ENCODE results near the gene GNB1L.
"Not testable (repeated sequence)": the region's sequence is repeated elsewhere in the genome, so short reads cannot be mapped to it uniquely, and the experiment has no call there.

Gene GNB1L

DNA sequence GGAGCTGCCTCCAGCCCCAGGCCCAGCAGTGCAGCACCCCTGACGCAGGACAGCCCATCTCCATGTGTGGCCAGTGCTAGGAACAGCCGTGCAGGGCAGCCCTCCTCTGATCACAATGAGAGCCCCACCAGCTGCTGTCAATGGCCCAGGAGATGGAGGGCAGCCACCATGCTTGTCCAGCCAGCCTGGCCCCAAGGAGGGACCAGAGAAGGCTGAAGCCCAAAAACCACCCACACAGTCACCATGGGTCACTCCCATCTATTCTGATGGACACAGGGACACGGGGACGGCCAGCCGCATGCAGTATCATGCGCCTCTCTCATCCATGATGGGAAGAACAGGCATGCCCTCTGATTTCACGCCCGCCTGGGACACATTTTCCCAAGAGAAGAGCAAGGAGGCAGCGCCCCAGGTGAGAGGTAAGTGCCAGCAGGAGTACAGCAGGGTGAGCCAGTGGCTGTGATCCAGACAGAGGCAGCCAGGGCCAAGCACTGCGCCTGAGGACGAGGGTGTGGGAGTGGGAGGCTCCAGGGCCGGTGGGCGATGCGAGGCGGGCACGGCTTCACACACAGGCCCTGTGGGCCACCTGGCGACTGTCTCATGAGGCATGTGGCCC is 33.6 kb upstream of the GNB1L start:
- DNase-seq: no peak

DNA sequence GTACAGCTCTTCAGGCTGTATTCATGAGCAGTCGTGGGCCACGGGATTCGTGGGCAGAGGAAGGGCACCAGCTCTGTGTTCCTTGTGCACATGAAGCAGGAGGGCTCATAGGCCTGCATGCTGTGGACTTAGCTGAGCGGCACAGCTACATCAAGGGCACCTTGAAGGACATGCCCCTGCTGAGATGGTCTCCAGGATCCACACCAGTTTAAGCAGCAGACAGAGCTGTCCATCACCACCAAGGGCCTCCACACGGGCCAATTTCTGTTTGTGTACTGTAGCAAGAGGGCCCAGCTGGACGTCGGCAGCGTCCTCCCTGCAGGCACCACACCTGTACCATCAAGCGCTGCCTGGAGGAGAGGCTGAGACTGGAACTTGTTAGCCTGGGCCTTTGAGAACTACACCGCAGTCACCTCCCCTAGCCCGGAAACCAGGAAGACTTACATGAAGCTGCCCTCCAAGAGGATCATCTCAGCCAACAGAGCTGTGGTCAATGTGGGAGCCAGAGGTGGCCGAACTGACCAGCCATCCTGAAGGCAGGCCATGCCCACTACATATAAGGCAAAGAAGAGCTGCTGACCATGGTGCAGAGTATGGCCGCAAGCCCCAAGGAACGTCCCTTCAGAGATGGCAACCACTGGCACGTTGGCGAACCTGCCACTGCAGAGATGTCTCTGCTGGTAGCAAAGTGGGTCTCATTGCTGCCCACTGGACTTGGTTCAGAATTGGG is 32.7 kb upstream of the GNB1L start:
- no peak for DNase-seq

GRCh38 chr22:19886605-19887255 is 32.1 kb upstream of the GNB1L start:
- no peak for DNase-seq

DNA sequence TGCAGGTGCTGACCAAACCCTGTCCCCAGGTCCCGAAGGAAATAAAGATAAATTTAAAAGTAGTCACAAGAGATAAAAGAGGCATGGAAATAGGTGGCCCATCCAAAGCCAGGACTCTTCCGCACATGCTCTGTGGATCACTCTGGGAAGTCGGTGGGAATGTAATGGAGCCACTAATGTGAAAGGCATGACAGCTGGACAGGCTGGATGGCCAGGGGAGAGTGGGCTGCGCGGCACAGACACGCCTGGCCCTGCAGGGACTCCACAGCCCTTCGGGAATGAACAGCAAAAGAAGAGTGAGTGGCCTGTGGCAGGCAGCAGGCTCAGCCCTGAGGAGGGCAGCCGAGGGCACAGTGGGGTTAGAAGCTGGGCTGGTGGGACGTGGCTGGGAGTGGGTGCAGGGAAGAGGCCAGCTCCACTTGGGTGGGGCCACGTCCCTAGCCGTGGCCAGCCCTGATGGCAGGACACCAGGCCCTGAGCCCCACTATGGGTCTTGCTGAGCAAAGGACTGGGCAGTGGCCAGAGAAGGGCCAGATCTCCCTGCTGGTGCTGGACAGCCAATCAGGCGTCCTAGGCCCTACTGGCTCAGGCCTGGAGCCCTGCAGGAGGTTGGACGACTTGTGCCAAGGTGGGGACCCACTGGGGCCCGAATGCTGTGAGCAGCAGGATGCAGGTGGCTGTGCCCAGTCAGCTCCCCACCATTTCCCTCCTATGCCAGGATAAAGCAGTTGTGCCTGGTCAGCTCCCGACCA is 31.3 kb upstream of the GNB1L start:
- DNase-seq: no peak

GRCh38 chr22:19884954-19885751 is 30.5 kb upstream of the GNB1L start:
- DNase-seq: no peak

GRCh38 chr22:19884161-19884953 is 29.7 kb upstream of the GNB1L start:
- no peak for DNase-seq

DNA sequence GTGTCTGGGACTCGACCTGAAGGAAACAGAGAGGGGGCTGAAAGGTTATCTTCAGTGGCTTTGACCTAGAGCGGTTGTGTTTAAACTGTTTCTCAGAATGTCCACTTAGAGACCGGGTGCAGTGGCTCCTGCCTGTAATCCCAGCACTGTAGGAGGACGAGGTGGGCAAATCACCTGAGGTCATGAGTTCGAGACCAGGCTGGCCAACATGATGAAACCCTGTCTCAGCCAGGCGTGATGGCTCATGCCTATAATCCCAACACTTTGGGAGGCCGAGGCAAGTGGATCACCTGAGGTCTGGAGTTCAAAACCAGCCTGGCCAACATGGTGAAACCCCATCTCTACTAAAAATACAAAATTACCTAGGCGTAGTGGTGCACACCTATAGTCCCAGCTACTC is 28.8 kb upstream of the GNB1L start:
- DNase-seq: not testable (repeated sequence)

- no peak for DNase-seq
Measured at GRCh38 chr22:19882446-19883381, 28.0 kb upstream of the GNB1L start.

DNA sequence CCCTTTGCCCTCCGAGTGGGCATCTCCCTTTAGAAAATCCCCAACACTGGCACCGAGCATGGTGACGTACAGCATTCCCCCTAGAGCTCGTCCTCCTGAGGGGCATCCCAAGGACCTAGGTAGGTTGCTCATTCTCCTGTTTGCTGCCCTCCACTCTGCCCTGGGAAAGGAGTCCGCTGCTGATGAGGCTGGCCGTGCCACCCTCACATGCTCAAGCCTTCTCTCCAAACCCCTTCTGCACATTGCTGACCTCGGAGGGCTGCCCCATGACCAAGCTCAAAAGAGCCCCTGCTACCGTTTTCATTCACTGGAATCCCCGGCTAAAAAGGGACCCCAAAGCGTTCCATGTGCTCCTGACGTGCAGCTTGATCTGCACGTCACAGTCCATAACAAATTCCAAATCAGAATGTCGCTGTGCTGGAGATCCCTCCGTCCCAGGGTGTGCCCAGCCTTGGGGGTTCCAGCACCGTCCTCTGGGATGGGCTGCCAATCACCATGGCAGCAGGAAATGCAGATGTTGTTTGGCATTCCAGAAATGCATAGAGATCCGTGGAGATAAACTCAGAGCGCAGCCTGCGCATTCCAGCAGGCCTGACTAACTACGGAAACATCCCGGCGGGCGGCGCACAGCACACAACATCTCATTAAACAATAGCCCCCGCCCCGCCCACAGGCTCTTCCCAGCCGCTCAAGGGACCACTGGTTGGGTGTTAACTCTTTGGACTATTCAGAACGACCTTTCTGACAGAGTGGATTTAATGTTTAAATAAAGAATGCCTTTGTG is 26.3 kb upstream of the GNB1L start:
- DNase-seq: no peak

DNA sequence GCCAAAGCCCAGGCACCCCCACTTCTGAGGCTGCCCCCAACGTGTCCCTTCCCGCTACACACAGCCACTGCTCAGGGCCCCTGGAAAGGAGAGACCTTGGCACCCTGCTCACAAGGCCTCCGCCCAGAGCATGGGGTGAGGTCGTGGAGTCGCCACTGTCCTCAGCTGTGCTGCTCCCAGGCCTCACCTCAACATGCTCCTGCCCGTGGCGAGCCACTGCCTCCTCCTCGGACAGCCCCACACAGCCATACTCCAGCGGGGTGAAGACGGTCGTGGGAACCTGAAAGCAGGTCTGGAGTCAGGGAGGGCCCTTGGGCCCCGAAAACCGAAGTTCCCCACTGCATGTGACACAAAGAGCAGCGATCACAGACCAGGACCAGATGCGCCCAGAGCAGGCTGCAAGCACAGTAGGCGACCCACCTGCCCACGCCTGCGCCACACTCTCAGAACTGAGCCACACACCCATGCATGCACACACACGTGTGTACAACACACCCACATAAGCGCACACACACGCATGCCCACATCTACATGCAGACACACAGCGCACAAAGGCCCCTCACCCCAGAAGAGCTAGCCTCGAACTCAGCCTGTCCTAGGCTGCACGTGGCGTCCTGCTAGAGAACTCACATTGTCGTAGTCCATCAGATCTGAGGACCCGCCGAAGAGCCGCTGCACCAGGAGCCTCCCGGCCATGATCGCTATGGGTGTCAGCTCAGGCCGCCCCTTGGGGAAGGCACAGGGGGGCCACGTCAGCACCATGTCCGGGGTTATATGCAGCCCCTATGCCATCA is 25.5 kb upstream of the GNB1L start:
- no peak for DNase-seq

GRCh38 chr22:19879643-19879991 is 24.9 kb upstream of the GNB1L start:
- no peak for DNase-seq

DNA sequence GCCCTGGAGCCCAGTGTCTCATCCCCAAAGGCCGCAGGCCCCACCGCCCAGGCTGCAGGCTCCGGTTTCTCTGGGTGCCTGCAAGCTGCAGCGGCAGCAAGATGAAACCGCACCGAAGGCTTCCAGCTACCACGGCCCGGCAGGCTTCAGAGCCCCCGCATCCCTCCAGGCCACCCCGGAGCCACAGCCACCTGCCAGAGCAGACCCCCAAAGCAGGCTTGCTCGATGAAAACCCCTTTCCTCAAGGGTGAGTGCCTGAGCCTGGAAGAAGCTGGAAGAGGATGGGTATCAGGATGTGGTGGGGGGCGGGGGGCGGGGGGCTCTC is 24.5 kb upstream of the GNB1L start:
- DNase-seq: no peak

GRCh38 chr22:19878461-19879245 is 24.0 kb upstream of the GNB1L start:
- no peak for DNase-seq

GRCh38 chr22:19877626-19878339 is 23.1 kb upstream of the GNB1L start:
- DNase-seq: no peak

DNA sequence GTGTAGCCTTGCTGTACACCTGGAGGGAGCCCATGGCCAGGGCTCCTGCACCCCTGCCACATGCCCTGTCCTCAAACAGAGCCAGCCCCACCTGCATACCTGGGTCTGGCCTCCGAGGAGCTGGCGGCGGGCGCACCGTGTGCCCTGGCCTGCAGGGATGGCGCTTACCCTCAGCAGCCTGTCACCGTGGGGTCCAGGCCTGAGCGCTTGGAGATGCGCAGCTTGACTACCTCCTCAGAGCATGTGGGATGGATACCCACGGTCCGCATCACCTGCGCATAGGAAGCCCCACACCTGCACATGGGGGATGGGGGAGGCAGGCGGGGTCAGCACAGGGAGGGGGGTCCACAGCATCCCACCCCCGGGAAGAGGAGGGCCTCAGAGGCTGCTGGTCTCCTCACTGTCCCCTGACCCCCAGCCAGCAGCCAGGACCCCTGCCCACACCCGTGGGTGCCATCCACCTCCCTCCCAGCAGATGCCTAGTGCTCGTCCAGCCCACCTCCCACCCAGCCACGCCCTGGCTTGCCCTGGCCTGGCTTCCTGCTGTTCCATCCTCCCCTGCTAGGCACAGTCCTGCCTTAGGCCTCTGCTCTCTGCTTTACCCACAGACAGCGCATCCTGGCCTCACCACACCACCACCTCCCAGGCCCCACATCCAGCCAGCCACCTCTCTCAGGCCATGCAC is 22.4 kb upstream of the GNB1L start:
- DNase-seq: no peak

DNA sequence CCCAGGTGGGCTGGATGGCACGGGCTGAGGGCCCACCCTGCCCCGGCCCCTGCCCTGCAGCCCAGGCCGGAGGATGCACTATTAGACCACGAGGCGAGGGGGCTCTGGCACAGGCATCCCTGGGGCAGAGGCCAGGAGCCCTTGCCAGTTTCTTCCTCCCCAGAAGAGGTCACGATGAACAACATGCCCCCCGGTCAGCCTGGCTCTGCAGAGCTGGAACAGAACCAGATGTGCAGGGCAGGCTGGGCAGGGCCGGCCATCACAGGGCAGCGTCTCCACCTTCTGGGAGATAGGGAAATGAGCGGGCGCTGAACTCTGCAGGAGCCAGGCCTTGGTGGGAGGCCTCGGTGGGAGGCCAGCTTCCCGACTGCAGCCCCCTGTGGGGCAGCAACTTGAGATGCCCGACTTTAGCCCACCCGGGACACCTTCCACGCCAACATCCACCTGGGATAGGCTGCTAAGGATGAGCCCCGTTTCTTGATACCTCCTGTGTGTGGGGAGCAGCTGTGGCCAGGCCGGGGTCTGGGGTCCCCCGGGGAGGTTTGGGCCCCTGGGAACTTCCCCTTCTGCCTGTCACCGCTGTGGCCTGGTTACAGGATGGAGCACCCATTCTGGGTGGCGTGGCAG is 21.8 kb upstream of the GNB1L start:
- no peak for DNase-seq
